Activated CD4-positive, alpha-beta T cell treated with anti-CD3 and anti-CD28 coated beads, Interleukin-2, Interleukin-4, amounts not matched to agents 100 ng/mL and 50 ng/mL, durations not matched to agents 16 hours and 8 hours (primary cell): ENCODE results near the gene SOX6.

Experiments used
- DNase-seq: peaks from one replicate; pipeline ENCODE4 v3.0.0-alpha.2; 2020; ENCODE audit warnings: low spot score

SOX6 gene

GRCh38 chr11:16266021-16266420 is 90.3 kb downstream of the SOX6 start:
- no peak for DNase-seq

GRCh38 chr11:16265022-16265421 is 91.3 kb downstream of the SOX6 start:
- no peak for DNase-seq

- no peak for DNase-seq
These were observed 93.7 kb downstream of the SOX6 start for GRCh38 chr11:16262645-16262955.

GRCh38 chr11:16261836-16262644 is 94.3 kb downstream of the SOX6 start:
- no peak for DNase-seq

GRCh38 chr11:16252373-16252772 is 104.0 kb downstream of the SOX6 start:
- DNase-seq = no peak

GRCh38 chr11:16248248-16248647 is 108.1 kb downstream of the SOX6 start:
- no peak for DNase-seq

GRCh38 chr11:16242806-16243205 is 113.5 kb downstream of the SOX6 start:
- DNase-seq = no peak

GRCh38 chr11:16240687-16241086 is 115.7 kb downstream of the SOX6 start:
- no peak for DNase-seq

- no peak for DNase-seq
These were observed 116.9 kb downstream of the SOX6 start for GRCh38 chr11:16239141-16240105.

- no peak for DNase-seq
These were observed 130.1 kb downstream of the SOX6 start for GRCh38 chr11:16226245-16226644.

GRCh38 chr11:16225623-16226022 is 130.7 kb downstream of the SOX6 start:
- DNase-seq = no peak

- no peak for DNase-seq
These were observed 132.8 kb downstream of the SOX6 start for GRCh38 chr11:16223558-16223957.

- DNase-seq = no peak
These were observed 138.7 kb downstream of the SOX6 start for GRCh38 chr11:16217631-16218030.

- no peak for DNase-seq
These were observed 139.5 kb downstream of the SOX6 start for GRCh38 chr11:16216831-16217230.

GRCh38 chr11:16215352-16215751 is 141.0 kb downstream of the SOX6 start:
- no peak for DNase-seq

- no peak for DNase-seq
These were observed 144.9 kb downstream of the SOX6 start for GRCh38 chr11:16211407-16211806.

GRCh38 chr11:16204261-16204660 is 152.1 kb downstream of the SOX6 start:
- DNase-seq = no peak

- no peak for DNase-seq
These were observed 160.7 kb downstream of the SOX6 start for GRCh38 chr11:16195651-16196050.

- DNase-seq = no peak
These were observed 161.8 kb downstream of the SOX6 start for GRCh38 chr11:16194566-16194965.

- no peak for DNase-seq
These were observed 162.4 kb downstream of the SOX6 start for GRCh38 chr11:16193897-16194381.

GRCh38 chr11:16191868-16192240 is 164.5 kb downstream of the SOX6 start:
- DNase-seq = no peak

GRCh38 chr11:16191212-16191867 is 165.0 kb downstream of the SOX6 start:
- no peak for DNase-seq

GRCh38 chr11:16186680-16187079 is 169.7 kb downstream of the SOX6 start:
- no peak for DNase-seq
